Esophagus (tissue), 2 donors: ENCODE results near the gene SMARCB1. TPM values are rescaled to one million over a fixed set of nuclear protein-coding genes. Genes with fewer than 3 reads are reported as not detected.

Experiments used
- H3K27ac ChIP-seq, 2 donors: one replicate each; pipeline ENCODE4 v1.5.1; 2013; ENCODE audit warnings: low read depth in 2 of 2, mild to moderate bottlenecking in 2 of 2, inconsistent platforms in 1 of 2, low read length in 1 of 2, moderate library complexity in 1 of 2
- H3K27me3 ChIP-seq, 2 donors: one replicate each; pipeline ENCODE4 v1.6.1; 2013; ENCODE audit warnings: low read length in 2 of 2, control low read depth in 1 of 2, mild to moderate bottlenecking in 1 of 2; ENCODE audit not compliant: insufficient read depth in 2 of 2, control insufficient read depth in 1 of 2
- H3K36me3 ChIP-seq, 2 donors: one replicate each; pipeline ENCODE4 v1.6.1; 2013; ENCODE audit warnings: low read length in 1 of 2; ENCODE audit not compliant: control insufficient read depth in 2 of 2, insufficient read depth in 2 of 2
- H3K4me1 ChIP-seq, 2 donors: one replicate each; pipeline ENCODE4 v1.6.1; 2013; ENCODE audit warnings: low read length in 1 of 2; ENCODE audit not compliant: control insufficient read depth in 2 of 2, insufficient read depth in 2 of 2
- H3K4me3 ChIP-seq, 2 donors: one replicate each; pipeline ENCODE4 v1.5.1; 2013; ENCODE audit warnings: low read length in 2 of 2, mild to moderate bottlenecking in 2 of 2, low read depth in 1 of 2, moderate library complexity in 1 of 2
- H3K9me3 ChIP-seq, 2 donors: one replicate each; pipeline ENCODE4 v1.6.1; 2013; ENCODE audit warnings: mild to moderate bottlenecking in 2 of 2, low read depth in 1 of 2, low read length in 1 of 2, moderate library complexity in 1 of 2; ENCODE audit not compliant: control insufficient read depth in 2 of 2, insufficient read depth in 1 of 2
- WGBS, 2 donors: extraction: QIAGEN DNeasy Blood & Tissue Kit; methylation state at CpG; one replicate each; pipeline ENCODE4 v1.1.7; 2013; 5-methylcytosine and 5-hydroxymethylcytosine counted together
- polyA plus RNA-seq, 2 donors: library from polyadenylated mRNA; stranded (reverse); fragments of 200-250 nt; gene quantifications; one replicate each; pipeline ENCODE4 v1.2.3, GENCODE V29; 2013
- donor health status: healthy with polysubstance abuse.
- donor health status: Bipolar disorder and iron deficiency.

The SMARCB1 gene
- polyA plus RNA-seq, 2 donors, result 32.1 to 51.6 TPM

DNA sequence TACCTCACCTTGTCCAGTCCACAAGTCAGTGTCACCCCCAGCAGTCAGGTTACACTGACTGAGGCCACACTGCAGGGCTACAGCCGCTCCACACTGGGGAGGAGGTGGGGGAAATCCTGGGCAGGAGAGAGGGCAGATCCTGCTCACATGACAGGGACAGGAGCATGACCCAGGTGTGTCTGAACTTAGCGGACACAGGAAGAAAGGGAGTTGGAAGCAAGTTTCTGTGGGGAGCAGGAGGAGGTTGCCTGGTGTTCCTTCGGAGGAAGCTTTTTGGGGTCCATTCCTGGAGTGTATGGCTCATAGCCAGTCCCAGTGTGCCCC, 8.2 kb upstream of the SMARCB1 start:
- Histone ChIP-seq H3K4me1 (peaks cover 4 to 14% of the 10 kb centered on the region in 2 donors), H3K4me3 (no peak overlapping the region), H3K36me3 (no peaks in the 10 kb centered on the region), H3K27me3 (no peaks in the 10 kb centered on the region), H3K27ac (no peak overlapping the region), H3K9me3 (no peaks in the 10 kb centered on the region)
- 74 to 78% methylated on average over 3 of the region's 3 CpGs for WGBS, 2 donors

DNA sequence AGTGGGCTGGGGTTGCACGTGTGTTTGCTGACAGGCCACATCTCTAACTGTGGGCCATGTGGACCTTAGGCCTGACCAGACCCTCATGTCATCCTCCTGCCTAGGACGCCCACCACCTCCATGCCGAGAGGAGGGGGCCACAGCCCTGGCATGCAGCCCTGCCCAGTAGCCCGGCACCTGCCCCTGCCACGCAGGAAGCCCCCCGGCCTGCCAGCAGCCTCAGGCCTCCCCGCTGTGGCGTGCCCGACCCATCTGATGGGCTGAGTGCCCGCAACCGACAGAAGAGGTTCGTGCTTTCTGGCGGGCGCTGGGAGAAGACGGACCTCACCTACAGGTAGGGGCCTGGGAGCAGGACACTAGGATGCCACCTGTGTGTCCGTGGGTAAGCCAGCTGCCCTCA, 7.7 kb upstream of the SMARCB1 start:
- H3K27me3 ChIP-seq, result no peaks in the 10 kb centered on the region
- peaks cover 4 to 10% of the 10 kb centered on the region in 2 donors for H3K4me1 ChIP-seq
- H3K36me3 ChIP-seq, result no peaks in the 10 kb centered on the region
- H3K9me3 ChIP-seq, result no peaks in the 10 kb centered on the region
- H3K4me3 ChIP-seq, result no peak overlapping the region
- no peak overlapping the region for H3K27ac ChIP-seq
- WGBS, 2 donors, result 90 to 91% methylated on average over 16 of the region's 16 CpGs

DNA sequence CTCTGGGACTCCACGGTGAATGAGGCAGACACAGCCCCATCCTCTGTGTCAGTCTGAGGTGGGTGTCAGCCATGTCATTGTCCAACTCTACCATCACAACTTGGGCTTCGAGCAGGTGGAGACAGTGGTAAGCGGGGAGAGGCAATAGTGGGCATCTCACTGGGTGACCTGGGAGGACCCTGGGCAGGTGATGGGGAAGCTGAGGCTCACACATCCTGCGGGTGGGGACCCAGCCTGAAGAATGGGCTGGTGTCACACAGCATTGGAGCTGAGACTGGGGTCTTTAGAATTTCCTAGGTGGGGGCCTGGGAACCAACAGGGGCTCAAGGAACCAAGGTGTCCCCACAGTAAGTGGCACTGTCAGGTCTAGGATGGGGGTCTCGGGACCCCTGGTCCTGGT, 7.0 kb upstream of the SMARCB1 start:
- Histone ChIP-seq H3K27ac (no peak overlapping the region), H3K9me3 (no peaks in the 10 kb centered on the region), H3K4me3 (no peak overlapping the region), H3K27me3 (no peaks in the 10 kb centered on the region), H3K4me1 (peaks cover 4 to 10% of the 10 kb centered on the region in 2 donors), H3K36me3 (no peaks in the 10 kb centered on the region)
- WGBS, 2 donors, result 91% methylated on average over 5 of the region's 5 CpGs

DNA sequence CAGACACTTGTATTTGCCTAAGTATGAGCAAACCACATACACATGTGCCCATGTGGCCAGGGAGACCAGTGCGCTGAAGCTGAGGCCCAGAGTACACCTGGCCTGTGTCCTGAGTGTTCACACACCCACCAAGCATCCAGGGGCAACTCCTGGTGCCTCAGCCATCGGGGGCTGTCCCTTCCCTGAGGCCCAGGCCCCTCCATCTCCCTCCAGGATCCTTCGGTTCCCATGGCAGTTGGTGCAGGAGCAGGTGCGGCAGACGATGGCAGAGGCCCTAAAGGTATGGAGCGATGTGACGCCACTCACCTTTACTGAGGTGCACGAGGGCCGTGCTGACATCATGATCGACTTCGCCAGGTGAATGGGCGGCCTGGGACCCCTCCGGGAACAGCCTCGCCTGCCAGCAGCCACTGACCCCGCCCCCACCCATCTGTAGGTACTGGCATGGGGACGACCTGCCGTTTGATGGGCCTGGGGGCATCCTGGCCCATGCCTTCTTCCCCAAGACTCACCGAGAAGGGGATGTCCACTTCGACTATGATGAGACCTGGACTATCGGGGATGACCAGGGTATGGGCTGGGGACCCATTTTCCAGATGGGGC, 6.5 kb upstream of the SMARCB1 start:
- WGBS, 2 donors, result 87 to 93% methylated on average over 20 of the region's 20 CpGs
- Histone ChIP-seq H3K27ac (no peak overlapping the region), H3K4me1 (peaks cover 4 to 10% of the 10 kb centered on the region in 2 donors)

DNA sequence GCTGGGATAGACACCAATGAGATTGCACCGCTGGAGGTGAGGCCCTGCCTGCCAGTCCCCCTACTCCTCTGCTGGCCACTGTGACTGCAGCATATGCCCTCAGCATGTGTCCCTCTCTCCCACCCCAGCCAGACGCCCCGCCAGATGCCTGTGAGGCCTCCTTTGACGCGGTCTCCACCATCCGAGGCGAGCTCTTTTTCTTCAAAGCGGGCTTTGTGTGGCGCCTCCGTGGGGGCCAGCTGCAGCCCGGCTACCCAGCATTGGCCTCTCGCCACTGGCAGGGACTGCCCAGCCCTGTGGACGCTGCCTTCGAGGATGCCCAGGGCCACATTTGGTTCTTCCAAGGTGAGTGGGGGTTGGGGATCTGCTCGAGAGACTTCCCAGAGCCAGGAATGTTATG, 5.7 kb upstream of the SMARCB1 start:
- peaks cover 4 to 10% of the 10 kb centered on the region in 2 donors for H3K4me1 ChIP-seq

More for the DNA sequence above, 6.5 kb upstream of the SMARCB1 start:
- Histone ChIP-seq H3K9me3 (no peaks in the 10 kb centered on the region), H3K27me3 (no peaks in the 10 kb centered on the region), H3K36me3 (no peaks in the 10 kb centered on the region), H3K4me3 (no peak overlapping the region)

DNA sequence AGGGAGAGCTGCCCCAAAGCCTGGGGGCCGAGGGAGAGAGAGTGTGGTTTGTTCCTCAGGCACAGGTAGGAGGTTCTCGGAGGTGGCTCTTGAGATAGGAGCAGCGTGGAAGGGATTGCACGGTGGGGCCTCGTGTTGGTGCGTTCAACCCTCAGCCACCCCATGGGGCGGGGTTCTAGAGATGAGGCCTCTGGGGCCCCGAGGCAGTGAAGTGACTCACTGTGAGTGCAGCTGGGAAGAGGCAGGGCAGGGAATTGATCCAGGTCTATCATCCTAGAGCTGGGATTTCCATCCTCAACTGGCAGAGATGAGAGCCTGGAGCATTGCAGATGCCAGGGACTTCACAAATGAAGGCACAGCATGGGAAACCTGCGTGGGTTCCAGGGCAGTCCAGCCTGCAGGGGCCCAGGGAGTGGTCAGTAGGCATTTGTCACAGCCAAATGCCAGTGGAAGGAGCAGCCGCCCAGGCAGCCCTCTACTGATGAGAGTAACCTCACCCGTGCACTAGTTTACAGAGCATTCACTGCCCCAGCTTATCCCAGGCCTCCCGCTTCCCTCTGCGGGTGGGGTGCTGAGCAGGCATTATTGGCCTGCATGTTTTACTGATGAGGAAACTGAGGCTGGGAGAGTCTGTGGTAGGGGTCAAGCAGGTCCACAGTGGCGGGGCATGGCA, 5.1 kb upstream of the SMARCB1 start:
- Histone ChIP-seq H3K4me3 (no peak overlapping the region), H3K9me3 (no peaks in the 10 kb centered on the region), H3K4me1 (peaks cover 4 to 13% of the 10 kb centered on the region in 2 donors), H3K27me3 (no peaks in the 10 kb centered on the region), H3K36me3 (no peaks in the 10 kb centered on the region), H3K27ac (no peak overlapping the region)
- WGBS, 2 donors, result 52 to 58% methylated on average over 14 of the region's 14 CpGs

More for the DNA sequence above, 5.7 kb upstream of the SMARCB1 start:
- no peak overlapping the region for H3K4me3 ChIP-seq
- H3K9me3 ChIP-seq, result no peaks in the 10 kb centered on the region
- no peak overlapping the region for H3K27ac ChIP-seq
- 77 to 80% methylated on average over 15 of the region's 15 CpGs for WGBS, 2 donors
- no peaks in the 10 kb centered on the region for H3K27me3 ChIP-seq
- no peaks in the 10 kb centered on the region for H3K36me3 ChIP-seq

DNA sequence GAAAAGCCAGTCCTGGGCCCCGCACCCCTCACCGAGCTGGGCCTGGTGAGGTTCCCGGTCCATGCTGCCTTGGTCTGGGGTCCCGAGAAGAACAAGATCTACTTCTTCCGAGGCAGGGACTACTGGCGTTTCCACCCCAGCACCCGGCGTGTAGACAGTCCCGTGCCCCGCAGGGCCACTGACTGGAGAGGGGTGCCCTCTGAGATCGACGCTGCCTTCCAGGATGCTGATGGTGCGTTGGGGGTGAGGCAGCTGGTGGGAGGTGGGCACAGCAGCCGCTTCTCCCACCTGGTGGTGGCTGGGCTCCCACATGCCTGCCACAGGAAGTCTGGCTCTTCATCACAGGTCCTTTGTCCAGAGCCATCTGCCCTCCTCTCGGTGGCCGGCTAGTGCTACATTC, 4.5 kb upstream of the SMARCB1 start:
- H3K27me3 ChIP-seq, result no peaks in the 10 kb centered on the region
- H3K27ac ChIP-seq, result no peak overlapping the region
- H3K4me1 ChIP-seq, result peaks cover 4 to 13% of the 10 kb centered on the region in 2 donors
- H3K9me3 ChIP-seq, result no peaks in the 10 kb centered on the region
- no peaks in the 10 kb centered on the region for H3K36me3 ChIP-seq
- 90 to 92% methylated on average over 16 of the region's 16 CpGs for WGBS, 2 donors
- no peak overlapping the region for H3K4me3 ChIP-seq

DNA sequence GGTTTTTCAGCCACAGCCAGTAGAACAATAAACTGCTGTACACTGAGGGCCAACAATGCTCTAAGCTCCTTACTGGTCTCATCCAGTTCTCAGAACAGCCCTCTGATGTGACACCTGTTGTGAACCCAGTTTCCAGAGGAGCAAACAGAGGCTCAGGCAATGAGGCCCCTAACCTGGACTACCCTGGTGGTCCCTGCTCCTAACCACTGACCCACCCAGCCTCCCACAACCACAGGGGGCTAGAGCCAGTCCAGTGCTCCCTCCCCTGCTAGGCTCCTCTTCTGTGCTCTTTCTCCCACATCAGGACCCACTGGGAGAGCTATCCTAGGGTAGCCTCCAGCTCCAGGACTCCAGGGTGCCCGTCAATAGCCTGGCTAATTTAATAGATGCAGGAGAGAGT, 4.1 kb upstream of the SMARCB1 start:
- no peak overlapping the region for H3K4me3 ChIP-seq
- 95 to 100% methylated on average over 1 of the region's 1 CpG for WGBS, 2 donors
- peaks cover 4 to 13% of the 10 kb centered on the region in 2 donors for H3K4me1 ChIP-seq
- H3K27ac ChIP-seq, result no peak overlapping the region
- H3K9me3 ChIP-seq, result no peaks in the 10 kb centered on the region
- no peaks in the 10 kb centered on the region for H3K36me3 ChIP-seq
- H3K27me3 ChIP-seq, result no peaks in the 10 kb centered on the region

DNA sequence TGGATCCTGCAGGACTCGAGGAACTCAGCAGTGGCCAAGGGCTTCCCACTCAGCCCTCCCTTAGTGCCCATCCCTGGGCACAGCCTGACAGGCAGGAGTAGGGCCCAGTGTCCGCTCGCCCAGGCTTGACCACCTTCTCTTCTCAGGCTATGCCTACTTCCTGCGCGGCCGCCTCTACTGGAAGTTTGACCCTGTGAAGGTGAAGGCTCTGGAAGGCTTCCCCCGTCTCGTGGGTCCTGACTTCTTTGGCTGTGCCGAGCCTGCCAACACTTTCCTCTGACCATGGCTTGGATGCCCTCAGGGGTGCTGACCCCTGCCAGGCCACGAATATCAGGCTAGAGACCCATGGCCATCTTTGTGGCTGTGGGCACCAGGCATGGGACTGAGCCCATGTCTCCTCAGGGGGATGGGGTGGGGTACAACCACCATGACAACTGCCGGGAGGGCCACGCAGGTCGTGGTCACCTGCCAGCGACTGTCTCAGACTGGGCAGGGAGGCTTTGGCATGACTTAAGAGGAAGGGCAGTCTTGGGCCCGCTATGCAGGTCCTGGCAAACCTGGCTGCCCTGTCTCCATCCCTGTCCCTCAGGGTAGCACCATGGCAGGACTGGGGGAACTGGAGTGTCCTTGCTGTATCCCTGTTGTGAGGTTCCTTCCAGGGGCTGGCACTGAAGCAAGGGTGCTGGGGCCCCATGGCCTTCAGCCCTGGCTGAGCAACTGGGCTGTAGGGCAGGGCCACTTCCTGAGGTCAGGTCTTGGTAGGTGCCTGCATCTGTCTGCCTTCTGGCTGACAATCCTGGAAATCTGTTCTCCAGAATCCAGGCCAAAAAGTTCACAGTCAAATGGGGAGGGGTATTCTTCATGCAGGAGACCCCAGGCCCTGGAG, 3.3 kb upstream of the SMARCB1 start:
- Histone ChIP-seq H3K27me3 (no peaks in the 10 kb centered on the region), H3K9me3 (no peaks in the 10 kb centered on the region), H3K4me1 (peaks cover 4 to 15% of the 10 kb centered on the region in 2 donors), H3K36me3 (no peaks in the 10 kb centered on the region), H3K27ac (no peak overlapping the region), H3K4me3 (no peak overlapping the region)
- 79% methylated on average over 15 of the region's 15 CpGs for WGBS, 2 donors
